ENCODE data around the gene C1orf159.
A peak's percentile ranks its signal among the peaks of the same experiment; 100 is the strongest.

The C1orf159 gene

GRCh38 chr1:1053022-1053421, 62.9 kb downstream of the C1orf159 start:
- no peak for DNase-seq (ENCODE audit: low read depth)

DNA sequence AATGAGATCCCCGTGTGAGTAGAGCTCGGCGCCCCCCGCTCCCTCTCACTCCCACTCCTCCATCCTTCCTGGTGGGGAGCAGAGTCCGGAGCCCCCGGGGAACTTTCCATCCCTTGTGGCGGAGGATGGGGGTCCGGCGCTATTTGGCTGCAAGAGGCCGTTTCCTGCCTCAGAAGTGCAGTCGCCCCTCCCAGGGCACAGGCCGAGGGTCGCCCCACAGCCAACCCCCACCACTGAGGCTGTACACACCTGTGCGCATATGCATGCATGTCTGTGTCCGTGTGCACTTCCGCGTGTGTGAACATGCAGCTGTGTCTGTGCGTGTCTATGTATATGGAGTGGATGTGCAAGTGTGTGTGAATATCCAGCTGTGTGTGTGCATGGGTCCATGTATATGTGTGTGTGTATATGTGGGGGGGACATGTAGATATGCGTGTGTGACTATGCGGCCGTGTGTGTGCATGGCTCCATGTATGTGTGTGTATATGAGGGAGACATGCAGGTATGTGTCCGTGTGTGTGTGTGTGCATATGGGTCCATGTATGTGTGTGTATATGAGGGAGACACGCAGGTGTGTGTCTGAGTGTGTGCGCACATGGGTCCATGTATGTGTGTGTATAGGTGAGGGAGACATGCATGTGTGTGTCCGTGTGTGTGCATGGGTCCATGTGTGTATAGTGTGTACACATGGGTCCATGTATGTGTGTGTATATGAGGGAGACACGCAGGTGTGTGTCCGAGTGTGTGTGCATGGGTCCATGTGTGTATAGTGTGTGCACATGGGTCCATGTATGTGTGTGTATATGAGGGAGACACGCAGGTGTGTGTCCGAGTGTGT, 63.7 kb downstream of the C1orf159 start:
- DNase-seq (ENCODE audit: low read depth) = no peak

DNA sequence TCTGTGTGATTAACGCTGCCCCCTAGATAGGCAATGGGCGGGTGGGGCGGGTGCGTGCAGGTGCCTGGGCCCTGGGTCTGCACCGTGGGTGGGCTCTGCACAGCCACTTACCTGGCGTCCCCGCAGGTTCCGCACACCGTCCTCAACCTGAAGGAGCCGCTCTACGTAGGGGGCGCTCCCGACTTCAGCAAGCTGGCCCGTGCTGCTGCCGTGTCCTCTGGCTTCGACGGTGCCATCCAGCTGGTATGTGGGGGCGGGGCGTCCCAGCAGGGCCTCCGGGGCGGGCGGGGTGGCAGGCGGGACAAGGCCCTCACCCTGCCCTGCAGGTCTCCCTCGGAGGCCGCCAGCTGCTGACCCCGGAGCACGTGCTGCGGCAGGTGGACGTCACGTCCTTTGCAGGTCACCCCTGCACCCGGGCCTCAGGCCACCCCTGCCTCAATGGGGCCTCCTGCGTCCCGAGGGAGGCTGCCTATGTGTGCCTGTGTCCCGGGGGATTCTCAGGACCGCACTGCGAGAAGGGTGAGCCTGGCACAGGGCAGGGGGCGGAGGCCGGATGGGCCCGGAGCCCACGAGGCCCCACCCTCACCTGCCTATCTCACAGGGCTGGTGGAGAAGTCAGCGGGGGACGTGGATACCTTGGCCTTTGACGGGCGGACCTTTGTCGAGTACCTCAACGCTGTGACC, 64.6 kb downstream of the C1orf159 start:
- no peak for DNase-seq (ENCODE audit: low read depth)

- no peak for DNase-seq (ENCODE audit: low read depth)
Measured at GRCh38 chr1:1050577-1051052, 65.3 kb downstream of the C1orf159 start.

GRCh38 chr1:1049318-1050165, 66.3 kb downstream of the C1orf159 start:
- no peak for DNase-seq (ENCODE audit: low read depth)

DNA sequence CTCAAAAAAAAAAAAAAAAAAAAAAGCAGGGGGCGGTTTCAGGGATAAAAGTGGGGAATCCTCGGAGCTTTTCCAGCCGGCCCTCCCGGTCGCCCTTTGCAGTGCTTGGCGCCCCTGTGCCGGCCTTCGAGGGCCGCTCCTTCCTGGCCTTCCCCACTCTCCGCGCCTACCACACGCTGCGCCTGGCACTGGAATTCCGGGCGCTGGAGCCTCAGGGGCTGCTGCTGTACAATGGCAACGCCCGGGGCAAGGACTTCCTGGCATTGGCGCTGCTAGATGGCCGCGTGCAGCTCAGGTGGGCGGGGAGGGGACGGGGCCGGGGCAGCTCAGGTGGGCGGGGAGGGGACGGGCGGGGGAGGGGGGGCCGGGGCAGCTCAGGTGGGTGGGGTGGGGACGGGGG, 67.1 kb downstream of the C1orf159 start:
- DNase-seq (ENCODE audit: low read depth) = no peak

GRCh38 chr1:1047963-1048362, 67.9 kb downstream of the C1orf159 start:
- DNase-seq (ENCODE audit: low read depth) = no peak

GRCh38 chr1:1047407-1047806, 68.5 kb downstream of the C1orf159 start:
- DNase-seq (ENCODE audit: low read depth) = no peak

- DNase-seq (ENCODE audit: low read depth) = no peak
Measured at GRCh38 chr1:1046767-1047166, 69.1 kb downstream of the C1orf159 start.

GRCh38 chr1:1046243-1046642, 69.6 kb downstream of the C1orf159 start:
- DNase-seq (ENCODE audit: low read depth) = no peak

DNA sequence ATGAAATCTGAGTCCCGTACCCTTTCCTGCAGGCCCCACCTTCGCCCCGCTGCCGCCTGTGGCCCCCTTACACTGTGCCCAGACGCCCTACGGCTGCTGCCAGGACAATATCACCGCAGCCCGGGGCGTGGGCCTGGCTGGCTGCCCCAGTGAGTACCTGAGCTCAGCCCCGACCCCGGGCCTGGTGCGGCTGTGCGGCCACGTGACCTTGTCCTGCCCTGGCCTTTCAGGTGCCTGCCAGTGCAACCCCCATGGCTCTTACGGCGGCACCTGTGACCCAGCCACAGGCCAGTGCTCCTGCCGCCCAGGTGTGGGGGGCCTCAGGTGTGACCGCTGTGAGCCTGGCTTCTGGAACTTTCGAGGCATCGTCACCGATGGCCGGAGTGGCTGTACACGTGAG, 70.8 kb downstream of the C1orf159 start:
- DNase-seq (ENCODE audit: low read depth) = no peak

- DNase-seq (ENCODE audit: low read depth) = no peak
Measured at GRCh38 chr1:1044455-1045078, 71.3 kb downstream of the C1orf159 start.

DNA sequence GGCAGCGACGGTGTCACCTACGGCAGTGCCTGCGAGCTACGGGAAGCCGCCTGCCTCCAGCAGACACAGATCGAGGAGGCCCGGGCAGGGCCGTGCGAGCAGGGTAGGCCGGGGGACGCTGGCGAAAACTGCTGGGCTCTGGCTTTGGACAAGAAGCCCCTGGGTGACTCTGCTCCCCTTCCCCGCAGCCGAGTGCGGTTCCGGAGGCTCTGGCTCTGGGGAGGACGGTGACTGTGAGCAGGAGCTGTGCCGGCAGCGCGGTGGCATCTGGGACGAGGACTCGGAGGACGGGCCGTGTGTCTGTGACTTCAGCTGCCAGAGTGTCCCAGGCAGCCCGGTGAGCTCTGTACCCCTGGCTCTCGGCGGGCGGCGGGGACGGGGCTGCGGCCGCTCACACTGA, 72.0 kb downstream of the C1orf159 start:
- no peak for DNase-seq (ENCODE audit: low read depth)

GRCh38 chr1:1043411-1043810, 72.5 kb downstream of the C1orf159 start:
- DNase-seq (ENCODE audit: low read depth) = no peak

GRCh38 chr1:1042835-1043234, 73.1 kb downstream of the C1orf159 start:
- no peak for DNase-seq (ENCODE audit: low read depth)

- no peak for DNase-seq (ENCODE audit: low read depth)
Measured at GRCh38 chr1:1041873-1042272, 74.0 kb downstream of the C1orf159 start.

DNA sequence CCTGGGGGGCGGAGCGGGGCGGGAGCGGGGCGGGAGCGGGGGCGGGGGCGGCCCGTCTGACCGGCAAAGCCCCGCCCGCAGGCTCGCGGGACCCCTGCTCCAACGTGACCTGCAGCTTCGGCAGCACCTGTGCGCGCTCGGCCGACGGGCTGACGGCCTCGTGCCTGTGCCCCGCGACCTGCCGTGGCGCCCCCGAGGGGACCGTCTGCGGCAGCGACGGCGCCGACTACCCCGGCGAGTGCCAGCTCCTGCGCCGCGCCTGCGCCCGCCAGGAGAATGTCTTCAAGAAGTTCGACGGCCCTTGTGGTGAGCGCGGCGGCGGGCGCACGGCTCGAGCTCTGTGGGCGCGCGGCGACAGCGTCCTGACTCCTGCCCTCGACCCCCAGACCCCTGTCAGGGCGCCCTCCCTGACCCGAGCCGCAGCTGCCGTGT, 74.8 kb downstream of the C1orf159 start:
- DNase-seq (ENCODE audit: low read depth) = no peak

- peak; percentile 27 for DNase-seq (ENCODE audit: low read depth)
Measured at GRCh38 chr1:1040004-1040991, 75.6 kb downstream of the C1orf159 start.

DNA sequence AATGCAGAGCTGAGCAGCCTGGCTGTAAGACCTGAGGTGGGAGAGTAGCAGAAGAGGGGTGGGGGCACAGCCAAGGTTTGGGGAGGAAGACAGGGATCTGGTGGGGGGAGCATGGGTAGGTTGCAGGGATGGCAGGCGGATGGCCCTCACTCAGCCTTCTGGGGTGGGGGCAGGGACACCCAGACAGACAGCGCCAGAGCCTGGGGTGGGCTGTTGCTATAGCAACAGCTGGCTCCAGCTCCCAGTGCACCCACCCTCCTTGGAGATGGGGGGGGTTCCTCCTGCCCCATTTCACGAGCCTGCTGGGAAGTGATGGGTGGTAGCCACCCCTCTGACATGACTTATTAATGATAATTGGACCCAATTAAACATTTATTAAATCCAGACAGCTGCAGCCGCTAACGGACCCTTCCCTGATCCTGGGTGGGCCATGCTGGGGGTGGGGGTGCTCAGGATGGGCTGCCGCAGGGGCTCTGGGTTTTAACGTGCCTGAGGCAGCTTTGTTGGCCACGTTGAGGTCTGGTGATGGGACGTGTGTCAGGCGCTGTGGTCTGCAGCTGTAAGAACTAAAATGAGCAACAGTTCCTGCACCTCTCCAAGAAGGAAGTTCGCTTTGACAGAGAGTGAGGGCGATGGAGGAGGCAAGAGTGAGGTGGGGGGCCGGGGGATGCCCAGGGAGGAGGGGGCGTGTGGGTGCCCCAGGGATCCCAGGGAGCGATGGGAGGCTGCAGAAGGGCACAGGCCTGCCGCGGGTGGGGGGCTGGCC, 76.6 kb downstream of the C1orf159 start:
- DNase-seq (ENCODE audit: low read depth) = no peak

DNA sequence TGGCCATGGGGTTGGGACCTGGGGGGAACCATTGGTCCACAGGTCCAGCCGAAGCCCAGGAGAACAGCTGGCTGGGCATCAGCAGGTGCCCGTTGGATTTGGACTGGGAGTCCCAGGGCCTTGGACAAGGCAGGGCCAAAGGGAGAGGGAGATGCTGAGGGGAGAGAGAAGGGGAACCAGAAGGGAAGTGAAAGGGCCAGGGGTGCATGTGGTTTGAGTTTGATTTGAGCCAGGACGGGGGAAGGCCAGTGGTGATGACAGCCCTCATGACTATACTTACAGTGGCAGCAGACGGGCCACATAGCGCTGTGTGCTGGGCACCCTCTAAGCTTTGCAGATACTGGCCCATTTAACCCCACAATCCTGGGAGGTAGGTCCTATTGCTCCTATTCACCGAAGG, 77.2 kb downstream of the C1orf159 start:
- DNase-seq (ENCODE audit: low read depth) = no peak

Measured in non-pigmented ciliary epithelial cell (primary cell).